ENCODE measurements around the gene ABCC3. TPM values are rescaled to one million over a fixed set of nuclear protein-coding genes. Genes with fewer than 3 reads are reported as not detected.

The ABCC3 gene
- total and polyA plus RNA-seq, 2 of the 8 experiments (the other 6 are each of a cell fraction or from before 2014, with no cell fraction given), result 0.35 to 0.37 TPM

GRCh38 chr17:50739098-50739497 lies 104.4 kb downstream of the ABCC3 start:
- Histone ChIP-seq H3K79me2 (ENCODE audit: control insufficient read depth in 1 of 2, insufficient read depth in 2 of 2, low read length in 2 of 2) (peaks cover 7 to 63% of the 10 kb centered on the region in 2 experiments), H4K5ac (ENCODE audit: insufficient read length, low read depth, low read length) (no peak overlapping the region), H3K79me1 (ENCODE audit: low read depth, low read length) (no peaks in the 10 kb centered on the region; the same call in 1 of the 2 replicates), H3K36me3 (ENCODE audit: control insufficient read depth in 2 of 4, insufficient read depth in 4 of 4, low read length in 3 of 4) (peaks cover 20 to 70% (median 45%) of the 10 kb centered on the region in 4 experiments), H3K9ac (replicated peaks in 1 of 4; ENCODE audit: extremely low read depth in 1 of 4, low read depth in 3 of 4, low read length in 3 of 4) (no peak overlapping the region), H3K4me3 (ENCODE audit: extremely low read depth in 1 of 4, insufficient read depth in 2 of 4, low read depth in 3 of 4, low read length in 4 of 4) (no peak overlapping the region), H2BK20ac (ENCODE audit: low read length) (no peak overlapping the region), H3K14ac (ENCODE audit: insufficient read length) (no peak overlapping the region), H3K56ac (replicated peaks; ENCODE audit: insufficient read length, low read depth, low read length) (no peak overlapping the region), H3K4me1 (replicated peaks in 1 of 4; ENCODE audit: control insufficient read depth in 3 of 4, insufficient read depth in 4 of 4, low read length in 3 of 4) (no peaks in the 10 kb centered on the region), H3K4me2 (ENCODE audit: insufficient read depth in 1 of 2, low read depth in 2 of 2, low read length in 2 of 2) (no peak overlapping the region), H3K27ac (ENCODE audit: low read depth, low read length) (no peak overlapping the region), H2BK15ac (ENCODE audit: low read length) (no peak overlapping the region), H3K27me3 (replicated peaks in 1 of 4; ENCODE audit: control insufficient read depth in 3 of 4, extremely low read depth in 1 of 4, insufficient read depth in 3 of 4, low read length in 3 of 4) (no peaks in the 10 kb centered on the region), H3K23ac (ENCODE audit: insufficient read length) (no peak overlapping the region), H2AFZ (ENCODE audit: low read length) (no peak overlapping the region), H4K91ac (replicated peaks; ENCODE audit: insufficient read length, low read length) (no peak overlapping the region), H3K23me2 (ENCODE audit: low read depth, low read length) (no peaks in the 10 kb centered on the region), H2AK5ac (ENCODE audit: low read depth, low read length) (no peak overlapping the region), H3K9me3 (ENCODE audit: insufficient read depth in 2 of 2, low read depth in 1 of 2, low read length in 1 of 2) (no peaks in the 10 kb centered on the region), H2BK120ac (replicated peaks; ENCODE audit: low read depth, low read length) (no peak overlapping the region), H4K20me1 (replicated peaks in 1 of 2; ENCODE audit: control insufficient read depth in 1 of 2, insufficient read depth in 2 of 2, low read length in 2 of 2) (peaks cover 8 to 18% of the 10 kb centered on the region in 2 experiments), H3K18ac (ENCODE audit: extremely low read depth, low read length) (no peak overlapping the region), H4K8ac (ENCODE audit: extremely low read depth, insufficient read depth, low read length) (no peak overlapping the region), H3K4ac (replicated peaks; ENCODE audit: insufficient read length, low read depth, low read length) (no peak overlapping the region), H2BK12ac (ENCODE audit: low read depth, low read length) (no peak overlapping the region), H2BK5ac (ENCODE audit: low read depth, low read length) (no peak overlapping the region)
- WGBS, 2 experiments (ENCODE audit: extremely low coverage in 1 of 2, insufficient coverage in 1 of 2, insufficient read length in 1 of 2, insufficient replicate concordance in 2 of 2, low coverage in 1 of 2, low lambda C conversion rate in 2 of 2, missing lambda C conversion rate in 1 of 2), result 33% methylated on average over 2 of the region's 2 CpGs; no CpG with 5 or more reads in 1 of the 2 experiments
- DNase-seq (ENCODE audit: low read depth in 1 of 2, low spot score in 2 of 2) (no peak), FAIRE-seq (no peak)
- ChIA-PET POLR2A (ENCODE audit: partially characterized antibody) (interaction anchor here (1.0 to 1.1 kb wide), 3 partner anchors 16 to 20 kb away, joined by 3 to 5 read pairs (median 4); partner anchors contain the start of gene LUC7L3), CTCF (ENCODE audit: partially characterized antibody) (interaction anchor here (1.3 kb wide), 1 partner anchor 189 kb away, joined by 4 read pairs; no protein-coding TSS in a partner anchor)
- no peak for TF ChIP-seq KDM5A (IDR thresholded peaks at IDR 0.05; ENCODE audit: low read length)
- no peak for TF ChIP-seq CHD2 (IDR thresholded peaks at IDR 0.05; ENCODE audit: low read length)

Small RNAs within 50 kb of the gene (small RNA-seq; reads per million reads assigned to genes)
- gene RF00019 (ENCODE audit: insufficient read depth), result not detected

Other genes starting within 250 kb of the ABCC3 start
- 117 TPM in 2 replicates for gene LRRC59, start 237.4 kb upstream of the ABCC3 start, total RNA-seq (2021; fragmentation: NEBNext Ultra II Directional; extraction: Animal tissue kit (Norgen Biotek cat#: 25700))
- 48.3 and 48.7 TPM in 2 replicates for gene LRRC59, start 237.4 kb upstream of the ABCC3 start, polyA plus RNA-seq (2011; rRNA removed)
- gene ACSF2, start 208.7 kb upstream of the ABCC3 start, total RNA-seq (2021; fragmentation: NEBNext Ultra II Directional; extraction: Animal tissue kit (Norgen Biotek cat#: 25700)), result 16.1 and 16.3 TPM in 2 replicates
- 14.5 and 19.7 TPM in 2 replicates for gene ACSF2, start 208.7 kb upstream of the ABCC3 start, polyA plus RNA-seq (2011; rRNA removed)
- 0.17 TPM in 1 of 2 replicates, not detected in the other for gene CHAD, start 166.0 kb upstream of the ABCC3 start, total RNA-seq (2021; fragmentation: NEBNext Ultra II Directional; extraction: Animal tissue kit (Norgen Biotek cat#: 25700))
- gene CHAD, start 166.0 kb upstream of the ABCC3 start, polyA plus RNA-seq (2011; rRNA removed), result 0.03 and 0.06 TPM in 2 replicates
- 31.3 and 33.5 TPM in 2 replicates for gene RSAD1, start 156.0 kb upstream of the ABCC3 start, total RNA-seq (2021; fragmentation: NEBNext Ultra II Directional; extraction: Animal tissue kit (Norgen Biotek cat#: 25700))
- gene RSAD1, start 156.0 kb upstream of the ABCC3 start, polyA plus RNA-seq (2011; rRNA removed), result 17.9 and 21.9 TPM in 2 replicates
- gene MYCBPAP, start 126.4 kb upstream of the ABCC3 start, total RNA-seq (2021; fragmentation: NEBNext Ultra II Directional; extraction: Animal tissue kit (Norgen Biotek cat#: 25700)), result 1.7 and 3.3 TPM in 2 replicates
- 0.89 and 1.2 TPM in 2 replicates for gene MYCBPAP, start 126.4 kb upstream of the ABCC3 start, polyA plus RNA-seq (2011; rRNA removed)
- 5.8 and 7.9 TPM in 2 replicates for gene EPN3, start 102.1 kb upstream of the ABCC3 start, total RNA-seq (2021; fragmentation: NEBNext Ultra II Directional; extraction: Animal tissue kit (Norgen Biotek cat#: 25700))
- gene EPN3, start 102.1 kb upstream of the ABCC3 start, polyA plus RNA-seq (2011; rRNA removed), result 6.7 and 8.1 TPM in 2 replicates
- 16.2 and 16.7 TPM in 2 replicates for gene SPATA20, start 87.7 kb upstream of the ABCC3 start, total RNA-seq (2021; fragmentation: NEBNext Ultra II Directional; extraction: Animal tissue kit (Norgen Biotek cat#: 25700))
- 17.5 and 23.2 TPM in 2 replicates for gene SPATA20, start 87.7 kb upstream of the ABCC3 start, polyA plus RNA-seq (2011; rRNA removed)
- gene CACNA1G, start 74.2 kb upstream of the ABCC3 start, total RNA-seq (2021; fragmentation: NEBNext Ultra II Directional; extraction: Animal tissue kit (Norgen Biotek cat#: 25700)), result 4.8 and 4.9 TPM in 2 replicates
- 2.9 and 4.8 TPM in 2 replicates for gene CACNA1G, start 74.2 kb upstream of the ABCC3 start, polyA plus RNA-seq (2011; rRNA removed)
- gene ANKRD40, start 73.0 kb downstream of the ABCC3 start, total RNA-seq (2021; fragmentation: NEBNext Ultra II Directional; extraction: Animal tissue kit (Norgen Biotek cat#: 25700)), result 50.1 and 54.3 TPM in 2 replicates
- gene ANKRD40, start 73.0 kb downstream of the ABCC3 start, polyA plus RNA-seq (2011; rRNA removed), result 19.7 and 26.1 TPM in 2 replicates
- gene LUC7L3, start 84.7 kb downstream of the ABCC3 start, total RNA-seq (2021; fragmentation: NEBNext Ultra II Directional; extraction: Animal tissue kit (Norgen Biotek cat#: 25700)), result 126 and 128 TPM in 2 replicates
- 102 and 103 TPM in 2 replicates for gene LUC7L3, start 84.7 kb downstream of the ABCC3 start, polyA plus RNA-seq (2011; rRNA removed)
- gene ANKRD40CL, start 132.6 kb downstream of the ABCC3 start, total RNA-seq (2021; fragmentation: NEBNext Ultra II Directional; extraction: Animal tissue kit (Norgen Biotek cat#: 25700)), result not detected in 2 replicates
- not detected in 2 replicates for gene ANKRD40CL, start 132.6 kb downstream of the ABCC3 start, polyA plus RNA-seq (2011; rRNA removed)
- gene WFIKKN2, start 200.7 kb downstream of the ABCC3 start, total RNA-seq (2021; fragmentation: NEBNext Ultra II Directional; extraction: Animal tissue kit (Norgen Biotek cat#: 25700)), result 0.07 TPM in 1 of 2 replicates, not detected in the other
- gene WFIKKN2, start 200.7 kb downstream of the ABCC3 start, polyA plus RNA-seq (2011; rRNA removed), result 0.30 and 0.33 TPM in 2 replicates
- 20.8 and 26.7 TPM in 2 replicates for gene TOB1, start 231.5 kb downstream of the ABCC3 start, total RNA-seq (2021; fragmentation: NEBNext Ultra II Directional; extraction: Animal tissue kit (Norgen Biotek cat#: 25700))
- 9.7 and 14.4 TPM in 2 replicates for gene TOB1, start 231.5 kb downstream of the ABCC3 start, polyA plus RNA-seq (2011; rRNA removed)

Measured in H1 (cell line).